Measurements from ENCODE around the gene THOC2.
"Not testable (repeated sequence)": the region's sequence is repeated elsewhere in the genome, so short reads cannot be mapped to it uniquely, and the experiment has no call there.

THOC2 gene

DNA sequence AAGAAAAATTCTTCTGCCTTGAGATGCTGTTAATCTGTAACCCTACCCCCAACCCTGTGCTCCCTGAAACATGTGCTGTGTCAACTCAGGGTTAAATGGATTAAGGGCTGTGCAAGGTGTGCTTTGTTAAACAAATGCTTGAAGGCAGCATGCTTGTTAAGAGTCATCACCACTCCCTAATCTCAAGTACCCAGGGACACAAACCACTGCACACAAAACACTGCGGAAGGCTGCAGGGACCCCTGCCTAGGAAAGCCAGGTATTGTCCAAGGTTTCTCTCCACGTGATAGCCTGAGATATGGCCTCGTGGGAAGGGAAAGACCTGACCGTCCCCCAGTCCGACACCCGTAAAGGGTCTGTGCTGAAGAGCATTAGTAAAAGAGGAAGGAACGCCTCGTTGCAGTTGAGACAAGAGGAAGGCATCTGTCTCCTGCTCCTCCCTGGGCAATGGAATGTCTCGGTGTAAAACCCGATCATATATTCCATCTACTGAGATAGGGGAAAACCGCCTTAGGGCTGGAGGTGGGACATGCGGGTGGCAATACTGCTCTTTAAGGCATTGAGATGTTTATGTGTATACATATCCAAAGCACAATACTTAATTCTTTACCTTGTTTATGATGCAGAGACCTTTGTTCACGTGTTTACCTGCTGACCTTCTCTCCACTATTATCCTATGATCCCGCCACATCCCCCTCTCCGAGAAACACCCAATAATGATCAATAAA is 53.0 kb downstream of the THOC2 start:
- not testable (repeated sequence) for H3K4me3 ChIP-seq (ENCODE audit: low read length); H3K4me1 ChIP-seq (ENCODE audit: insufficient read depth, low read length); H3K27me3 ChIP-seq (ENCODE audit: insufficient read depth, low read length); H3K9me3 ChIP-seq (ENCODE audit: low read length); H2AFZ ChIP-seq (ENCODE audit: low read depth, low read length)
- H3K36me3 ChIP-seq (ENCODE audit: insufficient read depth, low read length), result peaks cover 13% of the 10 kb centered on the region

DNA sequence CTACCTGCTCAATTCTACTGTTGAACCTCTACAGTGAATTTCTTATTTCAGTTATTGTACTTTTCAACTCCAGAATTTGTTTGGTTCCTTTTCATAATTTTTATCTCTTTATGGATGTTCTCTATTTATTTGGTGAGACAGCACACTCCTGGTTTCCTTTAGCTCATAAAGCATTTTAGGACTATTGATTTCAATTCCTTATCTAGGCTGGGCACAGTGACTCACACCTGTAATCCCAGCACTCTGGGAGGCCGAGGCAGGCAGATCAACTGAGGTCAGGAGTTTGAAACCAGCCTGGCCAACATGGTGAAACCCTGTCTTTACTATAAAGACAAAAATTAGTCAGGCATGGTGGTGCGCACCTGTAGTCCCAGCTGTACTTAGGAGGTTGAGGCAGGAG is 57.7 kb downstream of the THOC2 start:
- H3K27me3 ChIP-seq (ENCODE audit: insufficient read depth, low read length), result no peaks in the 10 kb centered on the region
- peaks cover 24% of the 10 kb centered on the region for H3K36me3 ChIP-seq (ENCODE audit: insufficient read depth, low read length)
- no peak overlapping the region for H2AFZ ChIP-seq (ENCODE audit: low read depth, low read length)
- H3K4me1 ChIP-seq (ENCODE audit: insufficient read depth, low read length), result no peaks in the 10 kb centered on the region
- H3K9me3 ChIP-seq (ENCODE audit: low read length), result peaks cover 1% of the 10 kb centered on the region
- no peak overlapping the region for H3K4me3 ChIP-seq (ENCODE audit: low read length)

DNA sequence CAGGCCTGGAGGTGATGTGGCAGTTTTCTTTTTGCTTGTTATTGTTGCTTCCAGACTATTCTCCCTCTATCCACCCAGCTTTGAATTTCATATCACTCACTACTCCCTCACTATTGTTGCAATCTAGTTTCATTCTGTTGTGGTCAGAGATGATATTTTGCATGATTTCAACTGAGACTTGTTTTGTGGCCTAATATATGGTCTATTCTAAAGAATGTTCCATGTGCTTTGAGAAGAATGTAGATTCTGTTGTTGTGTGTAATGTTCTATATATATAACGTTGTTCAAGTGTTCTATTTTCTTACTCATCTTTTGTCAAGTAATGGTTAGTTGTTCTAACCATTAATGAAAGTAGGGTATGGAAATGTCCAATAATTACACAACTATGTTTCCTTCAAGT is 59.0 kb downstream of the THOC2 start:
- H3K36me3 ChIP-seq (ENCODE audit: insufficient read depth, low read length), result peaks cover 20% of the 10 kb centered on the region
- H3K4me1 ChIP-seq (ENCODE audit: insufficient read depth, low read length), result no peaks in the 10 kb centered on the region
- H3K9me3 ChIP-seq (ENCODE audit: low read length), result peaks cover 1% of the 10 kb centered on the region

DNA sequence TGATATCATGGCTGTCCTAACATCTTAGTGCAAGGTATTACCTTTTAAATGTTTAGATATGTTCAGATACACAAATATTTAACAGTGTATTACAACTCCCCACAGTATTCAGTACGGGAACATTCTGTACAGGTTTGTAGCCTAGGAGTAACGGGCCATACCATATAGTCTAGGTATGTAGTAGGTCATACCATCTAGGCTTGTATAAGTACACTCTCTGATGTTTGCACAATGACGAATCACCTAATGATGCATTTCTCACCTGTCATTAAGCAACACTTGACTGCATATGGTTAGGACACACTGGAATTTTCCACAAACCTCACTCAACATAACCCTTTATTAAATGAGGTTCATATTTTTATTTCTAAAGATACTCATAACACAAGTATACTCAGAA is 67.7 kb downstream of the THOC2 start:
- Histone ChIP-seq H3K9me3 (ENCODE audit: low read length) (no peaks in the 10 kb centered on the region), H3K36me3 (ENCODE audit: insufficient read depth, low read length) (peaks cover 19% of the 10 kb centered on the region), H3K27me3 (ENCODE audit: insufficient read depth, low read length) (no peaks in the 10 kb centered on the region), H3K4me1 (ENCODE audit: insufficient read depth, low read length) (no peaks in the 10 kb centered on the region), H3K4me3 (ENCODE audit: low read length) (no peak overlapping the region), H2AFZ (ENCODE audit: low read depth, low read length) (no peak overlapping the region)

More for the DNA sequence above, 59.0 kb downstream of the THOC2 start:
- Histone ChIP-seq H3K4me3 (ENCODE audit: low read length) (no peak overlapping the region), H2AFZ (ENCODE audit: low read depth, low read length) (no peak overlapping the region), H3K27me3 (ENCODE audit: insufficient read depth, low read length) (no peaks in the 10 kb centered on the region)

- H3K4me1 ChIP-seq (ENCODE audit: insufficient read depth, low read length); H3K27me3 ChIP-seq (ENCODE audit: insufficient read depth, low read length); H3K9me3 ChIP-seq (ENCODE audit: low read length); H3K4me3 ChIP-seq (ENCODE audit: low read length); H2AFZ ChIP-seq (ENCODE audit: low read depth, low read length): not testable (repeated sequence)
- H3K36me3 ChIP-seq (ENCODE audit: insufficient read depth, low read length), result peaks cover 19% of the 10 kb centered on the region
Observed at GRCh38 chrX:123664467-123665167, 68.2 kb downstream of the THOC2 start.

DNA sequence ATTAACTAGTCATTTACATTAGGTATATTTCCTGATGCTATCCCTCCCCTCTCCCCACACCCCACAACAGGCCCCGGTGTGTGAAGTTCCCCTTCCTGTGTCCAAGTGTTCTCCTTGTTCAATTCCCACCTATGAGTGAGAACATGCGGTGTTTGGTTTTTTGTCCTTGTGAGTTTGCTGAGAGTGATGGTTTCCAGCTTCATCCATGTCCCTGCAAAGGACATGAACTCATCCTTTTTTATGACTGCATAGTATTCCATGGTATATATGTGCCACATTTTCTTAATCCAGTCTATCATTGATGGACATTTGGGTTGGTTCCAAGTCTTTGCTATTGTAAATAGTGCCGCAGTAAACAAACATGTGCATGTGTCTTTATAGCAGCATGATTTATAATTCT is 69.1 kb downstream of the THOC2 start:
- H3K4me1 ChIP-seq (ENCODE audit: insufficient read depth, low read length); H3K9me3 ChIP-seq (ENCODE audit: low read length); H3K4me3 ChIP-seq (ENCODE audit: low read length); H2AFZ ChIP-seq (ENCODE audit: low read depth, low read length); H3K27me3 ChIP-seq (ENCODE audit: insufficient read depth, low read length): not testable (repeated sequence)
- H3K36me3 ChIP-seq (ENCODE audit: insufficient read depth, low read length), result peaks cover 19% of the 10 kb centered on the region

DNA sequence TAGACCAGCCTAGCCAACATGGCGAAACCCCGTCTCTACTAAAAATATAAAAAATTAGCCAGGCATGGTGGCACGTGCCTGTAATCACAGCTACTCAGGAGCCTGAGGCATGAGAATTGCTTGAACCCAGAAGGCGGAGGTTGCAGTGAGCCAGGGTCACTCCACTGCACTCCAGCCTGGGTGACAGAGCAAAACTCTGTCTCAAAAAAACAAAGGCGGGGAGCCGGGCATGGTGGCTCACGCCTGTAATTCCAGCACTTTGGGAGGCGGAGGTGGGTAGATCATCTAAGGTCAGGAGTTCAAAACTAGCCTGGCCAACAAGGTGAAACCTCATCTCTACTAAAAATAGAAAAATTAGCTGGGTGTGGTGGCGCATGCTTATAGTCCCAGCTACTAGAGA is 76.3 kb downstream of the THOC2 start:
- not testable (repeated sequence) for H3K4me3 ChIP-seq (ENCODE audit: low read length); H2AFZ ChIP-seq (ENCODE audit: low read depth, low read length); H3K36me3 ChIP-seq (ENCODE audit: insufficient read depth, low read length); H3K27me3 ChIP-seq (ENCODE audit: insufficient read depth, low read length); H3K4me1 ChIP-seq (ENCODE audit: insufficient read depth, low read length); H3K9me3 ChIP-seq (ENCODE audit: low read length)

DNA sequence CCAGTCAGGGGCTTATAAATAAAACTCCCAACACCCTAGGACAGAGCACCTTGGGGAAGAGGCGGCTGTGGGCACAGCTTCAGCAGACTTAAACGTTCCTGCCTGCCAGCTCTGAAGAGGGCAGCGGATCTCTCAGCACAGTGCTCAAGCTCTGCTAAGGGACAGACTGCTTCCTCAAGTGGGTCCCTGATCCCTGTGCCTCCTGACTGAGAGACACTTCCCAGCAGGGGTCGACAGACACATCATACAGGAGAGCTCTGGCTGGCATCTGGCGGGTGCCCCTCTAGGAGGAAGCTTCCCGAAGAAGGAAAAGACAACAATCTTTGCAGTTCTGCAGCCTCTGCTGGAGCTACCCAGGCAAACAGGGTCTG is 84.1 kb downstream of the THOC2 start:
- H2AFZ ChIP-seq (ENCODE audit: low read depth, low read length); H3K4me3 ChIP-seq (ENCODE audit: low read length); H3K27me3 ChIP-seq (ENCODE audit: insufficient read depth, low read length): not testable (repeated sequence)

DNA sequence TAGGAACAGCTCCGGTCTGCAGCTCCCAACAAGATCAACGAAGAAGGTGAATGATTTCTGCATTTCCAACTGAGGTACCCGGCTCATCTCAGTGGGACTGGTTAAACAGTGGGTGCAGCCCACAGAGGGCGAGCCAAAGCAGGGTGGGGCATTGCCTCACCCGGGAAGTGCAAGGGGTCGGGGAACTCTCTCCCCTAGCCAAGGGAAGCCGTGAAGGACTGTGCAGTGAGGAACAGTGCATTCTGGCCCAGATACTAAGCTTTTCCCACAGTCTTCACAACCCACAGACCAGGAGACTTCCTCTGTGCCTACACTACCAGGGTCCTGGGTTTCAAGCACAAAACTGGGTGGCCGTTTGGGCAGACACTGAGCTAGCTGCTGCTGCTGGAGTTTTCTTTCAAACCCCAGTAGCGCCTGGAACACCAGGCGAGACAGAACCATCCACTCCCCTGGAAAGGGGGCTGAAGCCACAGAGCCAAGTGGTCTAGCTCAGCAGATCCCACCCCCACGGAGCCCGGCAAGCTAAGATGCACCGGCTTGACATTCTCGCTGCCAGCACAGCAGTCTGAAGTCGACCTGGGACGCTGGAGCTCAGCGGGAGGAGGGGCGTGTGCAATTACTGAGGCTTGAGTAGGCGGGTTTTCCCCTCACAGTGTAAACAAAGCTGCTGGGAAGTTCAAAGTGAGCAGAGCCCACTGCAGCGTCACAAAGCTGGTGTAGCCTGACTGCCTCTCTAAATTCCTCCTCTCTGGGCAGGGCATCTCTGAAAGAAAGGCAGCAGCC is 84.6 kb downstream of the THOC2 start:
- Histone ChIP-seq H3K36me3 (ENCODE audit: insufficient read depth, low read length) (peaks cover 2% of the 10 kb centered on the region), H3K27me3 (ENCODE audit: insufficient read depth, low read length) (no peaks in the 10 kb centered on the region), H3K4me1 (ENCODE audit: insufficient read depth, low read length) (no peaks in the 10 kb centered on the region), H3K9me3 (ENCODE audit: low read length) (no peaks in the 10 kb centered on the region), H2AFZ (ENCODE audit: low read depth, low read length) (no peak overlapping the region), H3K4me3 (ENCODE audit: low read length) (no peak overlapping the region)

More for the DNA sequence above, 84.1 kb downstream of the THOC2 start:
- H3K9me3 ChIP-seq (ENCODE audit: low read length); H3K4me1 ChIP-seq (ENCODE audit: insufficient read depth, low read length); H3K36me3 ChIP-seq (ENCODE audit: insufficient read depth, low read length): not testable (repeated sequence)

DNA sequence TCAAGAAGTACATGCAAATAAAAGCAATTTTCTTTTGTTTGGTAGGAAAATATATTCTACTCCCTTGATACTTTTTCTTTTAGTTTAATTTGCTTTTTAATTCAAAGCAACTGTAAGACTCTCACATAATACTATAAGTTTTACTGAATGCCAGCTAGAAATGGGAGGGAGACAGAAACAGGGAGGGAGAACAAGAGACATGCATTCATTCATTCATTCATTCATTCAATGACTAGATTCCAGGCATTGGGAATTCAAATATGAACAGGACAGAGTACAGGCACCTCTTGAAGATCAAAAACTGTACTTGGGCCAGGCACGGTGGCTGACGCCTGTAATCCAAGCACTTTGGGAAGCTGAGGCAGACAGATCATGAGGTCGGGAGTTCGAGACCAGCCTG is 85.6 kb downstream of the THOC2 start:
- Histone ChIP-seq H3K27me3 (ENCODE audit: insufficient read depth, low read length) (no peaks in the 10 kb centered on the region), H3K4me3 (ENCODE audit: low read length) (no peak overlapping the region), H3K36me3 (ENCODE audit: insufficient read depth, low read length) (peaks cover 2% of the 10 kb centered on the region), H3K4me1 (ENCODE audit: insufficient read depth, low read length) (no peaks in the 10 kb centered on the region), H3K9me3 (ENCODE audit: low read length) (no peaks in the 10 kb centered on the region), H2AFZ (ENCODE audit: low read depth, low read length) (no peak overlapping the region)

DNA sequence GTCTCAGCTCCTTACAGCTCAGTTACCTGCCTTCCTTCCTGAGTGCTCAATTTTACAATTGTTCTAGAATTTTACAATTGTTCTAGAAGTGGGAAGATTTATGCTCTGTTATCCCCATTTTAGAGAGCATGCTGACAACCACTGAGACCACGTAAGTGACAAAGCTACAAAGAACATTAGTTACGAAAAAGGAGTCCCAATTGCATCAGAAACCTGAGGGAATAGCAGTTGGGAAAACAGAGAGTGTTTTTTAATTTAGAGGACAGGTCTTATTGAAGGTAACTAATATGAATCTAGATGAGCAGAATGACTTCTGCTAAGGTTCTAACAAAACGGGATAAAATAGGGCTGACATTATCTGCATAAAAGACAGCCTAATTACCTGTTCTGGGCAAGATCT is 103.3 kb downstream of the THOC2 start:
- no peaks in the 10 kb centered on the region for H3K9me3 ChIP-seq (ENCODE audit: low read length)
- no peaks in the 10 kb centered on the region for H3K4me1 ChIP-seq (ENCODE audit: insufficient read depth, low read length)
- H3K36me3 ChIP-seq (ENCODE audit: insufficient read depth, low read length), result peaks cover 23% of the 10 kb centered on the region
- no peak overlapping the region for H2AFZ ChIP-seq (ENCODE audit: low read depth, low read length)
- H3K27me3 ChIP-seq (ENCODE audit: insufficient read depth, low read length), result no peaks in the 10 kb centered on the region
- H3K4me3 ChIP-seq (ENCODE audit: low read length), result no peak overlapping the region

DNA sequence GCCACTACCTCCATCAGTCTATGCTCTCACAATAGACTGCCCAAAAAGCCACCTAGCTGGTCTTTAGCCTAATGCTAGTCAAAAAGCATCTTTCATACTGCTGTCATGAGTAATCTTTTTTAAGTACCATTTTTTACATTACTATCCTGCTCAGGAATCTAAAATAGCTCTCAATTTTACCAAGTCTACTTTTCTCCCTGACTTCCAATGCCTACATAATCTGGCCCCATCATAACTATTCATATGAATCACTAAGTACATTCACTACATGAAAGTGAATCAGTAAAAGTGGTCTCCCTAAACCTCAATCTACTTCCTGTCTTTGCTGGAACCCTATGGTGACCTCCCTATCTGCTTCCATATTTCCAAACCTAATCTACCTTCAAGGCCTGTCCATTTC is 105.9 kb downstream of the THOC2 start:
- Histone ChIP-seq H3K27me3 (ENCODE audit: insufficient read depth, low read length) (no peaks in the 10 kb centered on the region), H3K36me3 (ENCODE audit: insufficient read depth, low read length) (peaks cover 32% of the 10 kb centered on the region), H3K9me3 (ENCODE audit: low read length) (no peaks in the 10 kb centered on the region), H2AFZ (ENCODE audit: low read depth, low read length) (no peak overlapping the region), H3K4me1 (ENCODE audit: insufficient read depth, low read length) (no peaks in the 10 kb centered on the region), H3K4me3 (ENCODE audit: low read length) (no peak overlapping the region)

- H3K36me3 ChIP-seq (ENCODE audit: insufficient read depth, low read length), result peaks cover 34% of the 10 kb centered on the region
Observed at GRCh38 chrX:123625952-123626351, 106.9 kb downstream of the THOC2 start.

More at GRCh38 chrX:123625952-123626351, 106.9 kb downstream of the THOC2 start:
- H3K4me3 ChIP-seq (ENCODE audit: low read length), result no peak overlapping the region
- H3K9me3 ChIP-seq (ENCODE audit: low read length), result no peaks in the 10 kb centered on the region
- H3K27me3 ChIP-seq (ENCODE audit: insufficient read depth, low read length), result no peaks in the 10 kb centered on the region
- H3K4me1 ChIP-seq (ENCODE audit: insufficient read depth, low read length), result no peaks in the 10 kb centered on the region
- no peak overlapping the region for H2AFZ ChIP-seq (ENCODE audit: low read depth, low read length)

Measured in neuron (in vitro differentiated cells).